Nephron (organoid): ENCODE measurements around the gene STK4.

Experiments used
- H3K27ac Mint-ChIP-seq, 3 experiments: 2 replicates each; pipeline ENCODE4 v1.8.0; 2020; ENCODE audit warnings: mixed read lengths in 3 of 3, mild to moderate bottlenecking in 2 of 3, moderate library complexity in 1 of 3
- H3K27me3 Mint-ChIP-seq: 2 replicates; pipeline ENCODE4 v1.8.0; 2021; ENCODE audit warnings: low read depth, mild to moderate bottlenecking, moderate library complexity, mixed read lengths
- H3K36me3 Mint-ChIP-seq: 2 replicates; pipeline ENCODE4 v1.8.0; 2020; ENCODE audit warnings: low read depth, mixed read lengths
- H3K4me1 Mint-ChIP-seq: 2 replicates; pipeline ENCODE4 v1.8.0; 2020; ENCODE audit warnings: mixed read lengths
- H3K4me3 Mint-ChIP-seq, 3 experiments: 2 replicates each; pipeline ENCODE4 v1.8.0; 2020; ENCODE audit warnings: mild to moderate bottlenecking in 3 of 3, mixed read lengths in 3 of 3, moderate library complexity in 2 of 3
- H3K9me3 Mint-ChIP-seq: 2 replicates; pipeline ENCODE4 v1.8.0; 2020; ENCODE audit warnings: mixed read lengths
- TF ChIP-seq, protein P1 (sequence below), 3 experiments: fragments of 200-600 bp; sonication (generic); IDR thresholded peaks; one replicate each; pipeline ENCODE4 v1.5.0; 2021; ENCODE audit warnings: antibody characterized with exemption in 3 of 3; ENCODE audit not compliant: unreplicated experiment in 3 of 3

Gene STK4

DNA sequence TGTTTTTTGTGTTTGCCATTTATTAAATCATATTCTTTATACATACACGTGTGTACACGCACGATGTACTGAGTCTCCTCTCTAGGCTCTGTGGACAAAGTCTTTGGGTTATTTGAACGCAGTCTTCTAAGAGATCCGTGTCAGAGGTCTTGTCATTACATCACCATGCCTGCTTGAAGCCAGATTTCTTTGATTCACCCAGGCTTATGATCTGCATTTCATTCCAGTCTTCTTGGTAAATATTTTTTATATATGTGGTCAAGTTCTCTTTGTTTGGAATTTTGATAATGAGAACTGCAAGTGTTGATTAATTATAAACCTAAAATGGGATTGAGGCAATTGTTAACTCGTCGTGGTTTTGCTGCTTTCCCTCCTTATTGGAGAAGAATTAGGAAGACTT, 100.1 kb downstream of the STK4 start:
- peaks cover 7% of the 10 kb centered on the region for H3K9me3 Mint-ChIP-seq
- H3K4me1 Mint-ChIP-seq: no peaks in the 10 kb centered on the region
- H3K36me3 Mint-ChIP-seq: peaks cover 28% of the 10 kb centered on the region
- TF ChIP-seq, protein P1, sequence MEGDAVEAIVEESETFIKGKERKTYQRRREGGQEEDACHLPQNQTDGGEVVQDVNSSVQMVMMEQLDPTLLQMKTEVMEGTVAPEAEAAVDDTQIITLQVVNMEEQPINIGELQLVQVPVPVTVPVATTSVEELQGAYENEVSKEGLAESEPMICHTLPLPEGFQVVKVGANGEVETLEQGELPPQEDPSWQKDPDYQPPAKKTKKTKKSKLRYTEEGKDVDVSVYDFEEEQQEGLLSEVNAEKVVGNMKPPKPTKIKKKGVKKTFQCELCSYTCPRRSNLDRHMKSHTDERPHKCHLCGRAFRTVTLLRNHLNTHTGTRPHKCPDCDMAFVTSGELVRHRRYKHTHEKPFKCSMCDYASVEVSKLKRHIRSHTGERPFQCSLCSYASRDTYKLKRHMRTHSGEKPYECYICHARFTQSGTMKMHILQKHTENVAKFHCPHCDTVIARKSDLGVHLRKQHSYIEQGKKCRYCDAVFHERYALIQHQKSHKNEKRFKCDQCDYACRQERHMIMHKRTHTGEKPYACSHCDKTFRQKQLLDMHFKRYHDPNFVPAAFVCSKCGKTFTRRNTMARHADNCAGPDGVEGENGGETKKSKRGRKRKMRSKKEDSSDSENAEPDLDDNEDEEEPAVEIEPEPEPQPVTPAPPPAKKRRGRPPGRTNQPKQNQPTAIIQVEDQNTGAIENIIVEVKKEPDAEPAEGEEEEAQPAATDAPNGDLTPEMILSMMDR (IDR thresholded peaks at IDR 0.05; ENCODE audit: unreplicated experiment in 3 of 3): no peak
- H3K27me3 Mint-ChIP-seq: no peaks in the 10 kb centered on the region
- H3K27ac Mint-ChIP-seq: no peak overlapping the region
- no peak overlapping the region for H3K4me3 Mint-ChIP-seq

DNA sequence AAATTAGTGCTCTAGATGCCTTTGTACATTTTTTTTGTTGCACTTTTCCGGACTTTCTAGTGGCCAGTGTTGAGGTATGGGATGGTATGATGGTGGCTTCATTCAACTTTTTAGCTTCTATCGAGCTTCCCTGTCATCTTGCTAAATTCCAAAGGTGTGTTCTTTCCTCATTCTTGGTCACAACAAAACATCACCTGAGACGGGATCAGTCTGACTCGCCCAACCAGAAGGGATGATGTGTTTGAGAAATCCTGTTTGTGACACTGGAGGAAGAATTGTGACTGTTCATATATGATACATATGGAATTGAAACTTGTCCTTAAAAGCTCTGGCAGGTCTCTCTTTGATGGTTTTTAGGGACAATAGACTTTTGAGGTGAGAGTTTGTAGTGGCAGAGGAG, 100.8 kb downstream of the STK4 start:
- H3K27me3 Mint-ChIP-seq: no peaks in the 10 kb centered on the region
- TF ChIP-seq, protein P1 (IDR thresholded peaks at IDR 0.05; ENCODE audit: unreplicated experiment in 3 of 3): no peak
- peaks cover 7% of the 10 kb centered on the region for H3K9me3 Mint-ChIP-seq
- no peak overlapping the region for H3K27ac Mint-ChIP-seq
- peaks cover 28% of the 10 kb centered on the region for H3K36me3 Mint-ChIP-seq
- H3K4me1 Mint-ChIP-seq: no peaks in the 10 kb centered on the region
- H3K4me3 Mint-ChIP-seq: no peak overlapping the region

- Mint-ChIP-seq H3K4me1 (no peaks in the 10 kb centered on the region), H3K27ac (no peak overlapping the region), H3K4me3 (no peak overlapping the region), H3K27me3 (no peaks in the 10 kb centered on the region), H3K9me3 (peaks cover 7% of the 10 kb centered on the region), H3K36me3 (peaks cover 28% of the 10 kb centered on the region)
- TF ChIP-seq, protein P1 (IDR thresholded peaks at IDR 0.05; ENCODE audit: unreplicated experiment in 3 of 3): no peak
Observed at GRCh38 chr20:45067558-45067957, 101.2 kb downstream of the STK4 start.

GRCh38 chr20:45069261-45069660, 102.9 kb downstream of the STK4 start:
- H3K9me3 Mint-ChIP-seq: peaks cover 3% of the 10 kb centered on the region
- no peaks in the 10 kb centered on the region for H3K4me1 Mint-ChIP-seq
- no peak overlapping the region for H3K27ac Mint-ChIP-seq
- TF ChIP-seq, protein P1 (IDR thresholded peaks at IDR 0.05; ENCODE audit: unreplicated experiment in 3 of 3): no peak
- peaks cover 22% of the 10 kb centered on the region for H3K36me3 Mint-ChIP-seq
- H3K27me3 Mint-ChIP-seq: no peaks in the 10 kb centered on the region
- no peak overlapping the region for H3K4me3 Mint-ChIP-seq

DNA sequence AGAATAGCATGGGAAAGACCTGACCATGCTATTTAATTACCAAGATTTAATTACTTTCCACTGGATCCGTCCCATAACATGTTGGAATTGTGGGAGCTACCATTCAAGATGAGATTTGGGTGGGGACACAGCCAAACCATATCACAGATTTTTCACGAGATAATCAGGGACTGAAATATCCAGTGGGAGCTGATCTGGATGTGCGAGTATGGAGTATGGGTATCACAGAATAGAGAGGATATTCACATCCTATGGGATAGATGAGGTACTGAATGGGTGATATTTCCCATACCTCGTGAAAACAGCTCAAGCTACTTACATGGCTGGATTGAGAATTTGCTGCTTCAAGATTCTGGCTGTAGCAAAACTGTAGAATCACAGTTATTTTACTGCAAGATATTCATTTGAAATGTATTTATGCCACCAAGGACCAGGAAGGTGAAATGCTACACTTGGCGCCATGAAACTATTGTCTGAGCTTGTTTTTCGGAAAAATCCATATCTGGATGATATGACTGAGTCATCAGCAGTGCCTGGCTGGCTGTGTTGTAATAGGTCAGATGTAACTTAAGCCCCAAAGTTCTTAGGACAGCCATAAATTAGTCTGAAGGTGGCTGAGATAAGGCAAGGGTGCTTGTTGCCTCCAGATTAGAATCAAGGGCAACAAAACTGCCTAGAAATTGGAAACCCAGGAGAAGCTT, 104.8 kb downstream of the STK4 start:
- Mint-ChIP-seq H3K4me3 (no peak overlapping the region), H3K9me3 (no peaks in the 10 kb centered on the region), H3K27me3 (no peaks in the 10 kb centered on the region), H3K36me3 (peaks cover 13% of the 10 kb centered on the region), H3K4me1 (no peaks in the 10 kb centered on the region), H3K27ac (no peak overlapping the region)
- TF ChIP-seq, protein P1 (IDR thresholded peaks at IDR 0.05; ENCODE audit: unreplicated experiment in 3 of 3): no peak

DNA sequence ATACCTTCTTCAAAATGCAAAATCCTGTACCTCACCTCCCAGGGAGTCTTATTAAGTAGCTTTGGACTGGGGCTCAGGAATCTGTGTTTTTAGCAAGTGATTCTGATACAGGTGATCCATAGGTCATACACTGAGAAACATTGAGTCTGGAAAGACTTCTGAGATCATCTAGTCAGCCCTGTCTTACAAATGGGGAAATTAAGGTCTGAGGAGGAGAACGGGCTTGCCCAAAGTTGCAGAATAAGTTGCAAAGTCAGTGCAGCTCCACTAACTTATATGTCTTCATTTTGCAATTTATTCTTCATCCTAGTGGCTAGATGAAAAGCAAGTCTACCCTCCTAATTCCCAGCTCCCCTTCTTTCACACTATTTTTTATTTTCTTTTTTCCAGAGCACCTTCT, 105.8 kb downstream of the STK4 start:
- Mint-ChIP-seq H3K27me3 (no peaks in the 10 kb centered on the region), H3K4me1 (no peaks in the 10 kb centered on the region), H3K4me3 (no peak overlapping the region), H3K27ac (no peak overlapping the region), H3K9me3 (no peaks in the 10 kb centered on the region), H3K36me3 (peaks cover 23% of the 10 kb centered on the region)
- TF ChIP-seq, protein P1 (IDR thresholded peaks at IDR 0.05; ENCODE audit: unreplicated experiment in 3 of 3): no peak
